HCT116 (cell line): ENCODE results near the gene KLF17.

Experiments used
- EZH2 ChIP-seq: fragments of 200-600 bp; sonication (generic); IDR thresholded peaks from 2 replicates; pipeline ENCODE4 v1.6.1; 2017; ENCODE audit warnings: antibody characterized with exemption, mixed run types
- EZH2phosphoT487 ChIP-seq: fragments of 200-600 bp; IDR thresholded peaks from 2 replicates; pipeline ENCODE4 v1.6.1; 2018; ENCODE audit warnings: antibody characterized with exemption, borderline replicate concordance
- POLR2A ChIP-seq: IDR thresholded peaks from 2 replicates; pipeline ENCODE4 v1.7.0; 2011; ENCODE audit warnings: borderline replicate concordance; ENCODE audit not compliant: insufficient read depth, insufficient read length; ENCODE audit errors: extremely low read depth
- POLR2AphosphoS5 ChIP-seq: IDR thresholded peaks from 2 replicates; pipeline ENCODE4 v1.6.1; 2011; ENCODE audit warnings: mild to moderate bottlenecking, low read depth, low read length, moderate library complexity
- TCF7L2 ChIP-seq: IDR thresholded peaks from 2 replicates; pipeline ENCODE4 v1.7.0; 2011; ENCODE audit warnings: borderline replicate concordance, inconsistent platforms; ENCODE audit not compliant: insufficient read depth, insufficient read length; ENCODE audit errors: extremely low read depth
- YY1 ChIP-seq: IDR thresholded peaks from 2 replicates; pipeline ENCODE4 v1.6.1; 2011; ENCODE audit warnings: low read length, low read depth, moderate library complexity, mild to moderate bottlenecking; ENCODE audit not compliant: insufficient replicate concordance; ENCODE audit errors: extremely low read depth
- ZNF274 ChIP-seq: fragments of 200-500 bp; sonication (Bioruptor generic); IDR thresholded peaks from 2 replicates; pipeline ENCODE4 v1.6.1; 2014; ENCODE audit warnings: mild to moderate bottlenecking, low read depth, low read length, inconsistent platforms
- TF ChIP-seq, protein P1 (sequence below), 3 experiments: fragments of 200-600 bp in 1 of 3; sonication (generic) in 1 of 3; IDR thresholded peaks in 2 of 3; conservative IDR thresholded peaks in 1 of 3; 2 replicates each; pipeline ENCODE4 v1.5.1; 2012 to 2017; ENCODE audit warnings: low read depth in 2 of 3, low read length in 2 of 3, antibody characterized with exemption in 1 of 3, borderline replicate concordance in 1 of 3, control low read depth in 1 of 3, mild to moderate bottlenecking in 1 of 3, mixed read lengths in 1 of 3, mixed run types in 1 of 3, moderate library complexity in 1 of 3; ENCODE audit not compliant: insufficient read depth in 1 of 3
- TF ChIP-seq, protein P2 (sequence below): IDR thresholded peaks from 2 replicates; pipeline ENCODE4 v1.6.1; 2011; ENCODE audit warnings: mild to moderate bottlenecking, low read length, moderate library complexity; ENCODE audit not compliant: insufficient replicate concordance; ENCODE audit errors: extremely low read depth
- TF ChIP-seq, protein P3 (sequence below): IDR thresholded peaks from 2 replicates; pipeline ENCODE4 v1.6.1; 2012; ENCODE audit warnings: low read depth
- TF ChIP-seq, protein P4 (sequence below): IDR thresholded peaks from 2 replicates; pipeline ENCODE4 v1.6.1; 2012

DNA sequence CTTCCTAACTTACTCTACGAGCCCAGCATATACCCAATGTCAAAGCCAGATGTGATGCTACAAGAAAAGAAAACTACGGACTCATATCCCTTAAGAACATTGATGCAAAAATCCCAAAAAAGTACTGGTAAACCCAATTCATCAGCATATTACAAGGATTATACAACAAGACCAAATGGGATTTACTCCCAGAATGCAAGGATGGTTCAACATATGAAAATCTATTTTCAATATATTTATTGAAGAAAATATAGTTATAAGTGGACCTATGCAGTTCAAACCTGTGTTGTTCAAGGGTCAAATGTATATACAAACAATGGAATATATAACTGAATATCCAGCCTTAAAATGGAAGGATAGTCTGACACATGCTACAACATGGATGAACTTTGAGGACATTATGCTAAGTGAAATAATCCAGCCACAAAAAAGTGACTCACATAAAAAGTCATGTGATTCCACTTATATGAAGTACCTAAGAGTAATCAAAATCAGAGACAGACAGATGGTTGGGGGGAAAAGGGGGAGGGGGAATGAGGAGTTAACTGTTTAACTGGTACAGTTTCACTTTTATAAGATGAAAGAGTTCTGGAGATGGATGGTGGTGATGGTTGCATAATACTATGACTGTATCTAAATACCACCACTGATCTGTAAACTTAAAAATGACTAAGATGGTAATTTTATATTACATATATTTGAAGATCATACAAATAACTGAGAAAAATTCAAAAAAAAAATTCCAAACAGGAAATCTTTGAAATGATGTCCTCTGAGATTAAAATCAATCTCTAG, 26.5 kb downstream of the KLF17 start:
- TF ChIP-seq, protein P1, sequence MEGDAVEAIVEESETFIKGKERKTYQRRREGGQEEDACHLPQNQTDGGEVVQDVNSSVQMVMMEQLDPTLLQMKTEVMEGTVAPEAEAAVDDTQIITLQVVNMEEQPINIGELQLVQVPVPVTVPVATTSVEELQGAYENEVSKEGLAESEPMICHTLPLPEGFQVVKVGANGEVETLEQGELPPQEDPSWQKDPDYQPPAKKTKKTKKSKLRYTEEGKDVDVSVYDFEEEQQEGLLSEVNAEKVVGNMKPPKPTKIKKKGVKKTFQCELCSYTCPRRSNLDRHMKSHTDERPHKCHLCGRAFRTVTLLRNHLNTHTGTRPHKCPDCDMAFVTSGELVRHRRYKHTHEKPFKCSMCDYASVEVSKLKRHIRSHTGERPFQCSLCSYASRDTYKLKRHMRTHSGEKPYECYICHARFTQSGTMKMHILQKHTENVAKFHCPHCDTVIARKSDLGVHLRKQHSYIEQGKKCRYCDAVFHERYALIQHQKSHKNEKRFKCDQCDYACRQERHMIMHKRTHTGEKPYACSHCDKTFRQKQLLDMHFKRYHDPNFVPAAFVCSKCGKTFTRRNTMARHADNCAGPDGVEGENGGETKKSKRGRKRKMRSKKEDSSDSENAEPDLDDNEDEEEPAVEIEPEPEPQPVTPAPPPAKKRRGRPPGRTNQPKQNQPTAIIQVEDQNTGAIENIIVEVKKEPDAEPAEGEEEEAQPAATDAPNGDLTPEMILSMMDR (IDR thresholded peaks at IDR 0.05 in 2 of 3, conservative IDR thresholded peaks at IDR 0.05 in 1 of 3; ENCODE audit: borderline replicate concordance in 1 of 3, insufficient read depth in 1 of 3, low read depth in 2 of 3, low read length in 2 of 3) = no peak
- TF ChIP-seq, protein P2, sequence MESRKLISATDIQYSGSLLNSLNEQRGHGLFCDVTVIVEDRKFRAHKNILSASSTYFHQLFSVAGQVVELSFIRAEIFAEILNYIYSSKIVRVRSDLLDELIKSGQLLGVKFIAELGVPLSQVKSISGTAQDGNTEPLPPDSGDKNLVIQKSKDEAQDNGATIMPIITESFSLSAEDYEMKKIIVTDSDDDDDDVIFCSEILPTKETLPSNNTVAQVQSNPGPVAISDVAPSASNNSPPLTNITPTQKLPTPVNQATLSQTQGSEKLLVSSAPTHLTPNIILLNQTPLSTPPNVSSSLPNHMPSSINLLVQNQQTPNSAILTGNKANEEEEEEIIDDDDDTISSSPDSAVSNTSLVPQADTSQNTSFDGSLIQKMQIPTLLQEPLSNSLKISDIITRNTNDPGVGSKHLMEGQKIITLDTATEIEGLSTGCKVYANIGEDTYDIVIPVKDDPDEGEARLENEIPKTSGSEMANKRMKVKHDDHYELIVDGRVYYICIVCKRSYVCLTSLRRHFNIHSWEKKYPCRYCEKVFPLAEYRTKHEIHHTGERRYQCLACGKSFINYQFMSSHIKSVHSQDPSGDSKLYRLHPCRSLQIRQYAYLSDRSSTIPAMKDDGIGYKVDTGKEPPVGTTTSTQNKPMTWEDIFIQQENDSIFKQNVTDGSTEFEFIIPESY = no peak
- TF ChIP-seq, protein P3, sequence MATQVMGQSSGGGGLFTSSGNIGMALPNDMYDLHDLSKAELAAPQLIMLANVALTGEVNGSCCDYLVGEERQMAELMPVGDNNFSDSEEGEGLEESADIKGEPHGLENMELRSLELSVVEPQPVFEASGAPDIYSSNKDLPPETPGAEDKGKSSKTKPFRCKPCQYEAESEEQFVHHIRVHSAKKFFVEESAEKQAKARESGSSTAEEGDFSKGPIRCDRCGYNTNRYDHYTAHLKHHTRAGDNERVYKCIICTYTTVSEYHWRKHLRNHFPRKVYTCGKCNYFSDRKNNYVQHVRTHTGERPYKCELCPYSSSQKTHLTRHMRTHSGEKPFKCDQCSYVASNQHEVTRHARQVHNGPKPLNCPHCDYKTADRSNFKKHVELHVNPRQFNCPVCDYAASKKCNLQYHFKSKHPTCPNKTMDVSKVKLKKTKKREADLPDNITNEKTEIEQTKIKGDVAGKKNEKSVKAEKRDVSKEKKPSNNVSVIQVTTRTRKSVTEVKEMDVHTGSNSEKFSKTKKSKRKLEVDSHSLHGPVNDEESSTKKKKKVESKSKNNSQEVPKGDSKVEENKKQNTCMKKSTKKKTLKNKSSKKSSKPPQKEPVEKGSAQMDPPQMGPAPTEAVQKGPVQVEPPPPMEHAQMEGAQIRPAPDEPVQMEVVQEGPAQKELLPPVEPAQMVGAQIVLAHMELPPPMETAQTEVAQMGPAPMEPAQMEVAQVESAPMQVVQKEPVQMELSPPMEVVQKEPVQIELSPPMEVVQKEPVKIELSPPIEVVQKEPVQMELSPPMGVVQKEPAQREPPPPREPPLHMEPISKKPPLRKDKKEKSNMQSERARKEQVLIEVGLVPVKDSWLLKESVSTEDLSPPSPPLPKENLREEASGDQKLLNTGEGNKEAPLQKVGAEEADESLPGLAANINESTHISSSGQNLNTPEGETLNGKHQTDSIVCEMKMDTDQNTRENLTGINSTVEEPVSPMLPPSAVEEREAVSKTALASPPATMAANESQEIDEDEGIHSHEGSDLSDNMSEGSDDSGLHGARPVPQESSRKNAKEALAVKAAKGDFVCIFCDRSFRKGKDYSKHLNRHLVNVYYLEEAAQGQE = no peak
- no peak for TF ChIP-seq YY1
- TF ChIP-seq POLR2A = no peak
- TF ChIP-seq EZH2 = no peak
- TF ChIP-seq TCF7L2 = no peak
- no peak for TF ChIP-seq POLR2AphosphoS5
- no peak for TF ChIP-seq EZH2phosphoT487
- TF ChIP-seq ZNF274 = no peak
- TF ChIP-seq, protein P4, sequence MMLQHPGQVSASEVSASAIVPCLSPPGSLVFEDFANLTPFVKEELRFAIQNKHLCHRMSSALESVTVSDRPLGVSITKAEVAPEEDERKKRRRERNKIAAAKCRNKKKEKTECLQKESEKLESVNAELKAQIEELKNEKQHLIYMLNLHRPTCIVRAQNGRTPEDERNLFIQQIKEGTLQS = no peak
